ENCODE results near the gene MAMDC2. TPM values are rescaled to one million over a fixed set of nuclear protein-coding genes. Genes with fewer than 3 reads are reported as not detected.
A peak's percentile ranks its signal among the peaks of the same experiment; 100 is the strongest.

MAMDC2 gene
- total RNA-seq, 2 donors from 2014 or later = 2.3 to 7.0 TPM

GRCh38 chr9:70135176-70135575, 91.5 kb downstream of the MAMDC2 start:
- Histone ChIP-seq H3K4me1 (no peaks in the 10 kb centered on the region), H3K4me3 (no peak overlapping the region), H3K9ac (ENCODE audit: low read depth in 2 of 2, low read length in 2 of 2) (no peak overlapping the region), H3K27ac (no peak overlapping the region), H3K9me3 (no peaks in the 10 kb centered on the region), H3K36me3 (no peaks in the 10 kb centered on the region), H3K27me3 (no peaks in the 10 kb centered on the region)
- no peak for DNase-seq
- intact Hi-C loops (cut with DNase I) = no loop called here
- no peak for TF ChIP-seq CTCF (IDR thresholded peaks at IDR 0.05)

- H3K4me3 ChIP-seq = no peak overlapping the region
- no peak for DNase-seq
- no peak overlapping the region for H3K9ac ChIP-seq (ENCODE audit: low read depth in 2 of 2, low read length in 2 of 2)
- no peaks in the 10 kb centered on the region for H3K27me3 ChIP-seq
- no peaks in the 10 kb centered on the region for H3K4me1 ChIP-seq
- no peaks in the 10 kb centered on the region for H3K9me3 ChIP-seq
- intact Hi-C loops (cut with DNase I) = no loop called here
- no peak overlapping the region for H3K27ac ChIP-seq
- H3K36me3 ChIP-seq = no peaks in the 10 kb centered on the region
- TF ChIP-seq CTCF (IDR thresholded peaks at IDR 0.05) = no peak
Observed at GRCh38 chr9:70136632-70137031, 93.0 kb downstream of the MAMDC2 start.

GRCh38 chr9:70137577-70137976, 93.9 kb downstream of the MAMDC2 start:
- TF ChIP-seq CTCF (IDR thresholded peaks at IDR 0.05) = no peak
- Histone ChIP-seq H3K4me3 (no peak overlapping the region), H3K27ac (no peak overlapping the region), H3K9me3 (no peaks in the 10 kb centered on the region), H3K36me3 (no peaks in the 10 kb centered on the region), H3K9ac (ENCODE audit: low read depth in 2 of 2, low read length in 2 of 2) (no peak overlapping the region), H3K27me3 (no peaks in the 10 kb centered on the region), H3K4me1 (no peaks in the 10 kb centered on the region)
- intact Hi-C loops (cut with DNase I) = no loop called here
- DNase-seq = no peak

- no peak overlapping the region for H3K27ac ChIP-seq
- no peak overlapping the region for H3K4me3 ChIP-seq
- no peaks in the 10 kb centered on the region for H3K4me1 ChIP-seq
- no peak overlapping the region for H3K9ac ChIP-seq (ENCODE audit: low read depth in 2 of 2, low read length in 2 of 2)
- DNase-seq = no peak
- H3K9me3 ChIP-seq = no peaks in the 10 kb centered on the region
- no peaks in the 10 kb centered on the region for H3K36me3 ChIP-seq
- intact Hi-C loops (cut with DNase I) = no loop called here
- no peak for TF ChIP-seq CTCF (IDR thresholded peaks at IDR 0.05)
- H3K27me3 ChIP-seq = no peaks in the 10 kb centered on the region
Observed at GRCh38 chr9:70142101-70142500, 98.5 kb downstream of the MAMDC2 start.

- Histone ChIP-seq H3K9me3 (no peaks in the 10 kb centered on the region), H3K27ac (peak overlapping the region; percentile 53), H3K4me1 (no peaks in the 10 kb centered on the region), H3K4me3 (no peak overlapping the region), H3K36me3 (no peaks in the 10 kb centered on the region), H3K9ac (ENCODE audit: low read depth in 2 of 2, low read length in 2 of 2) (no peak overlapping the region), H3K27me3 (no peaks in the 10 kb centered on the region)
- no peak for TF ChIP-seq CTCF (IDR thresholded peaks at IDR 0.05)
- intact Hi-C loops (cut with DNase I) = no loop called here
- no peak for DNase-seq
Observed at GRCh38 chr9:70143394-70144130, 99.9 kb downstream of the MAMDC2 start.

All from colonic mucosa (tissue), 4 donors.